Measurements from ENCODE around the gene GALNT1.

Gene GALNT1

DNA sequence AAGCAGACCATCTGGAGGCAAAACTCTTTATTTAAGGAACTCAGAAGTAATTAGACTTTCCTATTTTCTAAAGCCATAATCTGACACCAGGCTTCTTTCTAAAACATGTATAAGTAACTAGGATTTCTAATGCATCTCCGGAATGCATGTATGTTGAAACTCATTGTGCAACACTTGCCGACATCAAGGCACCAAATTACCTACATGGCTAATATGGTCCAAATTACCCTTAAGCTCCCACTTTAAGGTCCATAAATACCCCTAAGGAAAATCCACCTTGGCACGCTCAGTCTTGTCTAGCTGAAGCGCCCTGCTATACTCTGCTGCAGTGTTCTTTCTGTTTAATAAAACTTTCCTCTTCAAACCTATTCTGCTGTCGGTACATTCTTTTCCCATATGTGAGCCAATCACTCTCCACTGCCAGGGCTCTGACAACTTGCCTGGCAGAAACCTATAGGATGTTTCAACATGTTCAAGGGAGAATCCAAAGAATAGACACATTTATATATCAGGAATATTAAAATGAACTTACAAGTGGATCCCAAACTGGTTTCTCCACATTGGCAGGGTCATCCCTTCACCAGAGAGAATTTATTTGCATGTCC is 171.9 kb downstream of the GALNT1 start:
- no peaks in the 10 kb centered on the region for H3K79me2 ChIP-seq (ENCODE audit: insufficient read depth, low read length)
- no peak overlapping the region for H3K4me3 ChIP-seq (ENCODE audit: insufficient read depth, low read length, poor library complexity, severe bottlenecking)
- H3K9me3 ChIP-seq (ENCODE audit: insufficient read depth, low read length), result no peaks in the 10 kb centered on the region
- no peaks in the 10 kb centered on the region for H3K27me3 ChIP-seq (ENCODE audit: low read length)
- TF ChIP-seq EZH2phosphoT487 (conservative IDR thresholded peaks at IDR 0.05; ENCODE audit: low read length), result no peak
- no peaks in the 10 kb centered on the region for H3K36me3 ChIP-seq (ENCODE audit: low read length)
- no peak overlapping the region for H3K9ac ChIP-seq (ENCODE audit: low read length)
- H3K27ac ChIP-seq (ENCODE audit: low read depth, low read length), result no peak overlapping the region
- no peak overlapping the region for H2AFZ ChIP-seq (ENCODE audit: low read depth, low read length, severe bottlenecking)
- no peak overlapping the region for H3K4me2 ChIP-seq (ENCODE audit: low read depth, low read length, poor library complexity, severe bottlenecking)
- no peaks in the 10 kb centered on the region for H3F3A ChIP-seq (ENCODE audit: insufficient read depth)
- no peaks in the 10 kb centered on the region for H3K9me2 ChIP-seq (replicated peaks; ENCODE audit: insufficient read depth, low read length)
- H4K20me1 ChIP-seq (ENCODE audit: low read depth, low read length), result no peaks in the 10 kb centered on the region

- no peak overlapping the region for H3K27ac ChIP-seq (ENCODE audit: low read depth, low read length)
- H2AFZ ChIP-seq (ENCODE audit: low read depth, low read length, severe bottlenecking), result no peak overlapping the region
- no peaks in the 10 kb centered on the region for H3K36me3 ChIP-seq (ENCODE audit: low read length)
- no peak overlapping the region for H3K9ac ChIP-seq (ENCODE audit: low read length)
- H4K20me1 ChIP-seq (ENCODE audit: low read depth, low read length), result no peaks in the 10 kb centered on the region
- no peaks in the 10 kb centered on the region for H3F3A ChIP-seq (ENCODE audit: insufficient read depth)
- no peak overlapping the region for H3K4me3 ChIP-seq (ENCODE audit: insufficient read depth, low read length, poor library complexity, severe bottlenecking)
- no peaks in the 10 kb centered on the region for H3K27me3 ChIP-seq (ENCODE audit: low read length)
- no peaks in the 10 kb centered on the region for H3K9me3 ChIP-seq (ENCODE audit: insufficient read depth, low read length)
- H3K4me2 ChIP-seq (ENCODE audit: low read depth, low read length, poor library complexity, severe bottlenecking), result no peak overlapping the region
- TF ChIP-seq EZH2phosphoT487 (conservative IDR thresholded peaks at IDR 0.05; ENCODE audit: low read length), result no peak
- TF ChIP-seq, protein P1, sequence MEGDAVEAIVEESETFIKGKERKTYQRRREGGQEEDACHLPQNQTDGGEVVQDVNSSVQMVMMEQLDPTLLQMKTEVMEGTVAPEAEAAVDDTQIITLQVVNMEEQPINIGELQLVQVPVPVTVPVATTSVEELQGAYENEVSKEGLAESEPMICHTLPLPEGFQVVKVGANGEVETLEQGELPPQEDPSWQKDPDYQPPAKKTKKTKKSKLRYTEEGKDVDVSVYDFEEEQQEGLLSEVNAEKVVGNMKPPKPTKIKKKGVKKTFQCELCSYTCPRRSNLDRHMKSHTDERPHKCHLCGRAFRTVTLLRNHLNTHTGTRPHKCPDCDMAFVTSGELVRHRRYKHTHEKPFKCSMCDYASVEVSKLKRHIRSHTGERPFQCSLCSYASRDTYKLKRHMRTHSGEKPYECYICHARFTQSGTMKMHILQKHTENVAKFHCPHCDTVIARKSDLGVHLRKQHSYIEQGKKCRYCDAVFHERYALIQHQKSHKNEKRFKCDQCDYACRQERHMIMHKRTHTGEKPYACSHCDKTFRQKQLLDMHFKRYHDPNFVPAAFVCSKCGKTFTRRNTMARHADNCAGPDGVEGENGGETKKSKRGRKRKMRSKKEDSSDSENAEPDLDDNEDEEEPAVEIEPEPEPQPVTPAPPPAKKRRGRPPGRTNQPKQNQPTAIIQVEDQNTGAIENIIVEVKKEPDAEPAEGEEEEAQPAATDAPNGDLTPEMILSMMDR (IDR thresholded peaks at IDR 0.05; ENCODE audit: insufficient read depth, low read length, poor library complexity, severe bottlenecking), result no peak
- H3K9me2 ChIP-seq (replicated peaks; ENCODE audit: insufficient read depth, low read length), result no peaks in the 10 kb centered on the region
- no peaks in the 10 kb centered on the region for H3K79me2 ChIP-seq (ENCODE audit: insufficient read depth, low read length)
These were observed 172.9 kb downstream of the GALNT1 start for GRCh38 chr18:35754464-35754863.

GRCh38 chr18:35755369-35755768 is 173.8 kb downstream of the GALNT1 start:
- Histone ChIP-seq H3K27me3 (ENCODE audit: low read length) (no peaks in the 10 kb centered on the region), H3K4me2 (ENCODE audit: low read depth, low read length, poor library complexity, severe bottlenecking) (no peak overlapping the region), H2AFZ (ENCODE audit: low read depth, low read length, severe bottlenecking) (no peak overlapping the region), H3K79me2 (ENCODE audit: insufficient read depth, low read length) (no peaks in the 10 kb centered on the region), H3K9ac (ENCODE audit: low read length) (no peak overlapping the region), H3K9me2 (replicated peaks; ENCODE audit: insufficient read depth, low read length) (no peaks in the 10 kb centered on the region), H3K9me3 (ENCODE audit: insufficient read depth, low read length) (no peaks in the 10 kb centered on the region), H3K27ac (ENCODE audit: low read depth, low read length) (no peak overlapping the region), H3K4me3 (ENCODE audit: insufficient read depth, low read length, poor library complexity, severe bottlenecking) (no peak overlapping the region), H4K20me1 (ENCODE audit: low read depth, low read length) (no peaks in the 10 kb centered on the region), H3F3A (ENCODE audit: insufficient read depth) (no peaks in the 10 kb centered on the region), H3K36me3 (ENCODE audit: low read length) (no peaks in the 10 kb centered on the region)
- TF ChIP-seq, protein P1 (IDR thresholded peaks at IDR 0.05; ENCODE audit: insufficient read depth, low read length, poor library complexity, severe bottlenecking), result no peak
- TF ChIP-seq EZH2phosphoT487 (conservative IDR thresholded peaks at IDR 0.05; ENCODE audit: low read length), result no peak

DNA sequence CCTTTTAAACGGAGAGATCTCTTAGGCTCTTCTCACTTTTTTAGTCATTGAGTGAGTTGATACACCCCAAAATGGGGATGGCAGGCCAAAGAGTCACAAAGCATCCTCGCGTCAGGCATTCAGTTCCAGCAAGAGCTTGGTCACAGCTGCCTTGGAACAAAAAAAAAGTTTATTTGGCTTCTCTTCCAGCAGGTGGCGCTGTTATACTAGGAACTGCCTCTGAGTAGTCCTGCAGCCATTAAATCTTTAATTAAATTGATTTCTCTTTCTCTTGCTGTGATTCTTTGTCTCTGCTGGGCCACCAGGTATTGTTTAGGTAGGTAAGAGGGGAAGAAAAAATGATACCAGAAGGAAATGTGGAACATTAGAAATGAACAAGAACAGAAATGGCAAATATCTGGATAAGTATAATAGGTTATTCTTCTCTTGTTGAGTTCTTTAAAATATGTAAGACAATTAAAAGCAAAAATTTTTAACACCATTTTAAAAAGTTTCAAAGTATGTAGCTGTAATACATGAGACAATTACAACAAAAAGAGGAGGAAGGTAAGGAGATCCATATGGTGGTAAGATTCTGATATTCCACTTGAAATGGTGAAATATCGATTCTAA is 175.1 kb downstream of the GALNT1 start:
- no peaks in the 10 kb centered on the region for H3K79me2 ChIP-seq (ENCODE audit: insufficient read depth, low read length)
- no peaks in the 10 kb centered on the region for H3K9me2 ChIP-seq (replicated peaks; ENCODE audit: insufficient read depth, low read length)
- TF ChIP-seq, protein P1 (IDR thresholded peaks at IDR 0.05; ENCODE audit: insufficient read depth, low read length, poor library complexity, severe bottlenecking), result peak; percentile 83
- no peak for TF ChIP-seq EZH2phosphoT487 (conservative IDR thresholded peaks at IDR 0.05; ENCODE audit: low read length)
- H3K4me2 ChIP-seq (ENCODE audit: low read depth, low read length, poor library complexity, severe bottlenecking), result no peak overlapping the region
- no peaks in the 10 kb centered on the region for H4K20me1 ChIP-seq (ENCODE audit: low read depth, low read length)
- no peaks in the 10 kb centered on the region for H3F3A ChIP-seq (ENCODE audit: insufficient read depth)
- no peak overlapping the region for H3K9ac ChIP-seq (ENCODE audit: low read length)
- no peak overlapping the region for H3K4me3 ChIP-seq (ENCODE audit: insufficient read depth, low read length, poor library complexity, severe bottlenecking)
- H3K36me3 ChIP-seq (ENCODE audit: low read length), result no peaks in the 10 kb centered on the region
- H3K27me3 ChIP-seq (ENCODE audit: low read length), result no peaks in the 10 kb centered on the region
- H3K27ac ChIP-seq (ENCODE audit: low read depth, low read length), result no peak overlapping the region
- no peak overlapping the region for H2AFZ ChIP-seq (ENCODE audit: low read depth, low read length, severe bottlenecking)
- H3K9me3 ChIP-seq (ENCODE audit: insufficient read depth, low read length), result no peaks in the 10 kb centered on the region

Measured in SU-DHL-6 (cell line).